H1 (cell line): ENCODE data around the gene KIAA0513. TPM values are rescaled to one million over a fixed set of nuclear protein-coding genes. Genes with fewer than 3 reads are reported as not detected.

Experiments
- KDM5A ChIP-seq: fragments of 200-600 bp; IDR thresholded peaks from 2 replicates; pipeline ENCODE4 v1.7.1; 2012; ENCODE audit warnings: mild to moderate bottlenecking, low read length, inconsistent platforms, mixed read lengths
- polyA plus RNA-seq, 7 experiments: library from polyadenylated mRNA; depleted of rRNA in 3 of 7; stranded (reverse) in 5 of 7; unstranded in 2 of 7; fragments of >200 nt in 5 of 7; fragments of 200-250 nt in 2 of 7; gene quantifications; 1 replicate in 5 of 7; 2 replicates in 1 of 7; 4 replicates in 1 of 7; pipeline versions ENCODE4 v1.2.1 to v1.2.3, GENCODE V29; 2011 to 2013; ENCODE audit warnings: missing spikeins in 2 of 7, mixed read lengths in 2 of 7
- total RNA-seq: library from RNA; stranded (reverse); fragmentation: NEBNext Ultra II Directional; extraction: Animal tissue kit (Norgen Biotek cat#: 25700); gene quantifications from 2 replicates; pipeline ENCODE4 v1.2.1, GENCODE V29; 2021

KIAA0513 gene
- total and polyA plus RNA-seq, 2 of the 8 experiments (the other 6 are each of a cell fraction or from before 2014, with no cell fraction given) = 2.1 to 6.1 TPM

GRCh38 chr16:85033171-85033570 lies 5.6 kb downstream of the KIAA0513 start (continued):
- no peak for TF ChIP-seq KDM5A
- TF ChIP-seq, all 59 proteins: peak for 0
